ENCODE measurements around the gene KPTN. TPM values are rescaled to one million over a fixed set of nuclear protein-coding genes. Genes with fewer than 3 reads are reported as not detected.

KPTN gene
- total and polyA plus RNA-seq, 7 donors = 3.8 to 21.5 (median 8.2) TPM

DNA sequence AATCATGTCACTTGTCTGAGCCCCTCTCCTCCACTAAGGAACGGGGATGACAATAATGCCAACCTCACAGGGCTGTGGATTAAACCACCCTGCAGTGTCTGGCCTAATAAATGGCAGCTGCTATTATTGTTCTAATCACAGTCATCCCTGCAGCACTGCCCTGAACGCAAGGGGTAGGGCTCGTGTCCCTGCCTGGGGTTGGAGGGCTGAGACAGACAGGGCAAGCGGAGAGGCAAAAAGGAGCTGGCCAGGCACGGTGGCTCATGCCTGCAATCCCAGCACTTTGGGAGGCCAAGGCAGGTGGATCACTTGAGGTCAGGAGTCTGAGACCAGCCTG is 10.2 kb upstream of the KPTN start:
- Histone ChIP-seq H3K9me3 (no peaks in the 10 kb centered on the region), H3K36me3 (ENCODE audit: insufficient read depth in 1 of 2, low read depth in 1 of 2) (peaks cover 0 to 90% of the 10 kb centered on the region in 2 donors), H3K4me1 (peaks cover 18% of the 10 kb centered on the region), H3K27ac (no peak overlapping the region), H3K4me3 (no peak overlapping the region), H3K27me3 (ENCODE audit: insufficient read depth in 3 of 3, low read length in 2 of 3) (no peaks in the 10 kb centered on the region)
- intact Hi-C loops (cut with DNase I) = no loop called here
- 59 to 75% (median 64%) methylated on average over 5 of the region's 5 CpGs for WGBS, 3 donors
- TF ChIP-seq, protein P1, sequence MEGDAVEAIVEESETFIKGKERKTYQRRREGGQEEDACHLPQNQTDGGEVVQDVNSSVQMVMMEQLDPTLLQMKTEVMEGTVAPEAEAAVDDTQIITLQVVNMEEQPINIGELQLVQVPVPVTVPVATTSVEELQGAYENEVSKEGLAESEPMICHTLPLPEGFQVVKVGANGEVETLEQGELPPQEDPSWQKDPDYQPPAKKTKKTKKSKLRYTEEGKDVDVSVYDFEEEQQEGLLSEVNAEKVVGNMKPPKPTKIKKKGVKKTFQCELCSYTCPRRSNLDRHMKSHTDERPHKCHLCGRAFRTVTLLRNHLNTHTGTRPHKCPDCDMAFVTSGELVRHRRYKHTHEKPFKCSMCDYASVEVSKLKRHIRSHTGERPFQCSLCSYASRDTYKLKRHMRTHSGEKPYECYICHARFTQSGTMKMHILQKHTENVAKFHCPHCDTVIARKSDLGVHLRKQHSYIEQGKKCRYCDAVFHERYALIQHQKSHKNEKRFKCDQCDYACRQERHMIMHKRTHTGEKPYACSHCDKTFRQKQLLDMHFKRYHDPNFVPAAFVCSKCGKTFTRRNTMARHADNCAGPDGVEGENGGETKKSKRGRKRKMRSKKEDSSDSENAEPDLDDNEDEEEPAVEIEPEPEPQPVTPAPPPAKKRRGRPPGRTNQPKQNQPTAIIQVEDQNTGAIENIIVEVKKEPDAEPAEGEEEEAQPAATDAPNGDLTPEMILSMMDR (IDR thresholded peaks at IDR 0.05) = no peak
- ATAC-seq (no peak), DNase-seq (peak in 1 of 2 donors; percentile 4)

DNA sequence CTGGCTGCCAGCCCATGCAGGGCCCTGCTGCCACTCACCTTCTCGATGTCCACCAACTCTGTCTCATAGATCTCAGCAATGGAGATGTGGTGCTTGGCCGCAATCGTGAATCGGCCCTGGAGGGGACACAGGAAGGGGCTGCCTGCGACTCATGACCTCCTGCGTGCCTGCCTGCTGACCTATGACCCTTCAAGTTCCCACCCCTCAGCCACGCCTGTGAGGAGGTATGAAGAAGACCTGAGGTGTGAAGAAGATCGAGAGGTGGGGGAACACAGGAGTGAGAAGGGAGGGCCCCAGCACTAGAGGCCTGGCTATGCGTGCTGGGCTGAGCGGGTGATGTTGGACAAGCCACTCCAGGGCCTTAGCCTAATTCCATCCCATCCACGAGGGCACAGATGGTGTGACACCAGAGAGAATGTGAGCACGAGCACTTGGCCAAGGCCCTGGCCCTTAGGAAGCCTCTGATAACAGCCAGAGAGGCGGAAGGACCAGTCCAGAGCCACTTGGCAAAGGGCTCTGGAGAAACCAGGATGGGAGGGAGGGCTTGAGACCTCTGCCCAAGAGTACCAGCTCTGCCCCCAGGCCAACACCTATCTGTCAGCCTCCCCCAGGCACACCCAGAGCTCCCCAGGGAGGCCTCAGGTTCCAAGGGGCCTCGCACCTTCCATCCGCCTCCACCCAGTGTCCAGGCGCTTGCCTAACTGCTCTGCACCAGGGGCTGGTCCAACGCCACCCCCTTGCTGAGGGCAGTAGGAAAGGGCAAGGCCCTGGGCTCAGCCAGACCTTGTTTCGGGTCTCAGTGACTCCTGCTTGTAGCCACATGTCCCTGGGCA is 9.6 kb upstream of the KPTN start:
- no peak overlapping the region for H3K4me3 ChIP-seq
- H3K4me1 ChIP-seq = peaks cover 18% of the 10 kb centered on the region
- peak in 1 of 2 donors; percentile 39 for DNase-seq
- no peak for ATAC-seq
- no peak overlapping the region for H3K27ac ChIP-seq
- TF ChIP-seq, protein P1 (IDR thresholded peaks at IDR 0.05) = no peak
- H3K27me3 ChIP-seq (ENCODE audit: insufficient read depth in 3 of 3, low read length in 2 of 3) = no peaks in the 10 kb centered on the region
- H3K9me3 ChIP-seq = no peaks in the 10 kb centered on the region
- intact Hi-C loops (cut with DNase I) = no loop called here
- H3K36me3 ChIP-seq (ENCODE audit: insufficient read depth in 1 of 2, low read depth in 1 of 2) = peaks cover 0 to 89% of the 10 kb centered on the region in 2 donors
- WGBS, 3 donors = 72 to 76% (median 76%) methylated on average over 18 of the region's 18 CpGs

DNA sequence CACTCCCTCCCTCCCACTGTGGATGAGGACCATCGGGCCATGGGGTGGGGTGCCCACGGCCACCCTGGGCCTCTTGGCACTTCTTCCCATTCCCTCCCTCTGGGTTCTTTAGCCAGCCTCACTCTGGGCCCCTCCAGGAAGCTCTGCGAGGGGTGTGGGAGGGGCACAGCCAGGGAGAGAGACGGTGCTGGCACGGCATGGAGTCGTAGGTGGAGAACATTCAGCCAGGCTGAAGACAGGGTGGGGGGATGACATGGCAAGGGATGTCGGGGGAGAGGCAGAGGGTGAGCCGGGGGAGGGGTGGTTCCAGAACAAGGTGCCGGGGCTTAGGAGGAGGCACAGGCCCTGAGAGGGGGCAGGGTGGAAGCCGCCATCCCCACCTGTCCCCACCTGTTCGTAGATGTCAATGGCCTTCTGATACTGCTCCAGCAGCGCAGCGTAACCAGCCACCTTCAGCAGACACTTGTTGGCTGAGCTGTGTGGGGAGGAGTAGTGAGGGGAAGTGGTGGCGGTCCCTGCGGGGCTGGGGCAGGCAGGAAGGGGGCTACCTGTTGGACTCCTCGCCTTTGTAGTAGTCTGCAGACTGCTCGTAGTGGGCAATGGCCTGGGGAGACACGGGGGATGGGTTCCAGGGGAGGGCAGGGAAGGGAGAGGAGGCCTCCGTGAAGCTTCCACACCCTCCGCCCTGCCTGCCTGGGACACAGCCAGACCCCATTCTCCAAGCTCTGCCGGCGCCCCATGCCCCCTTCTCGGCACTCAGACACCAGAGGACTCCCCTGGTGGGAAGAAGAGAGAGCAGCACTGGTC is 8.8 kb upstream of the KPTN start:
- TF ChIP-seq, protein P1 (IDR thresholded peaks at IDR 0.05) = no peak
- Histone ChIP-seq H3K27ac (no peak overlapping the region), H3K9me3 (no peaks in the 10 kb centered on the region), H3K27me3 (ENCODE audit: insufficient read depth in 3 of 3, low read length in 2 of 3) (no peaks in the 10 kb centered on the region), H3K36me3 (ENCODE audit: insufficient read depth in 1 of 2, low read depth in 1 of 2) (peaks cover 0 to 89% of the 10 kb centered on the region in 2 donors), H3K4me1 (peaks cover 10% of the 10 kb centered on the region), H3K4me3 (no peak overlapping the region)
- peak in 1 of 2 donors; percentile 42 for DNase-seq
- intact Hi-C loops (cut with DNase I) = no loop called here
- WGBS, 3 donors = 67 to 72% (median 71%) methylated on average over 20 to 23 of the region's 23 CpGs
- ATAC-seq = no peak

DNA sequence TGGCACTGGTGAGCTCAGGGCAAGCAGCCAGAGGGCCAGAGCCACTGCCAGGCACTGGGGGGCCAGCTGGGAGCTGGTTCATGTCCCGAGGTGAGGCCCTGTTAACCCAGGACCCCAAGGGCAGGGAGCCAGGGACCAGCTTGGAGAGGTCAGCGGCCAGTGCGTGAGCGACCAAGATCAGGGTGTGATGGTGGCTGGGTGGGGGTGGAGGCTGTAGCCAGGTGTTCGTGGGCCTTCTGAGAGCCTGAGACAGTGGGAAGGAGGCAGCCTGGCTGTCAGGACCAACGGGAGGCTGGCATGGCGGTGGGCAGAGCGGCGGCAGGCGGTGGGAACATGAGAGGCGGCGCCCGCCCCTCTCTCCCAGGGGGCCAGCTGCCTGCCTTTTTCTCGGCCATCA is 8.1 kb upstream of the KPTN start:
- intact Hi-C loops (cut with DNase I) = no loop called here
- Histone ChIP-seq H3K4me1 (peaks cover 5% of the 10 kb centered on the region), H3K4me3 (no peak overlapping the region), H3K36me3 (ENCODE audit: insufficient read depth in 1 of 2, low read depth in 1 of 2) (peaks cover 0 to 88% of the 10 kb centered on the region in 2 donors), H3K9me3 (no peaks in the 10 kb centered on the region), H3K27ac (no peak overlapping the region), H3K27me3 (ENCODE audit: insufficient read depth in 3 of 3, low read length in 2 of 3) (no peaks in the 10 kb centered on the region)
- whole genome bisulfite sequencing, 3 donors = 69 to 81% (median 76%) methylated on average over 8 to 14 of the region's 14 CpGs
- TF ChIP-seq, protein P1 (IDR thresholded peaks at IDR 0.05) = no peak
- ATAC-seq (no peak), DNase-seq (peak in 1 of 2 donors; percentile 58)
